Measurements from ENCODE around the gene TMEM131. TPM values are rescaled to one million over a fixed set of nuclear protein-coding genes. Genes with fewer than 3 reads are reported as not detected.
A peak's percentile ranks its signal among the peaks of the same experiment; 100 is the strongest.

Gene TMEM131
- total and polyA plus RNA-seq, 10 of the 15 experiments (the other 5 are each of a cell fraction or from before 2014, with no cell fraction given): 6.0 to 48.2 (median 23.2) TPM

- in situ Hi-C loops (cut with MboI): no loop called here
- H3K27ac ChIP-seq (ENCODE audit: control insufficient read depth, insufficient read depth): no peak overlapping the region
- DNase-seq (ENCODE audit: low read depth, low spot score) (no peak), ATAC-seq (0 out of 3 replicates have a peak, but pooled peaks have one; percentile 26), FAIRE-seq (no peak)
- WGBS (ENCODE audit: insufficient coverage, insufficient replicate concordance, low lambda C conversion rate, missing lambda C conversion rate): 65% methylated on average over 6 of the region's 6 CpGs
- no peaks in the 10 kb centered on the region for H3K9me3 ChIP-seq (replicated peaks; ENCODE audit: control insufficient read depth, insufficient read depth, low read length)
- H3K4me2 ChIP-seq (ENCODE audit: control insufficient read depth, insufficient read depth): no peak overlapping the region
- peaks cover 2 to 7% of the 10 kb centered on the region in 2 experiments; a peak in 3 of 4 replicates for H3K36me3 ChIP-seq (ENCODE audit: control insufficient read depth in 2 of 2, insufficient read depth in 2 of 2, low read length in 1 of 2)
- SMC1A ChIA-PET (ENCODE audit: uncharacterized antibody, unreplicated experiment): interaction anchor here (0.7 to 1.8 kb wide), 8 partner anchors 12 to 182 kb away, joined by 3 to 4 read pairs (median 4); no protein-coding TSS in a partner anchor
- H2AFZ ChIP-seq (ENCODE audit: control insufficient read depth, low read depth, low read length): no peak overlapping the region
- no peak overlapping the region for H3K4me3 ChIP-seq
- H3K4me1 ChIP-seq (ENCODE audit: control insufficient read depth, insufficient read depth, low read length): no peaks in the 10 kb centered on the region
- RAD21 ChIA-PET (ENCODE audit: unreplicated experiment): interaction anchor here (1.3 kb wide), 1 partner anchor 113 kb away, joined by 4 read pairs; no protein-coding TSS in a partner anchor
- CTCF ChIA-PET: interaction anchor here (0.7 to 2.4 kb wide), 3 partner anchors 28 to 423 kb away, joined by 3 to 9 read pairs (median 3); no protein-coding TSS in a partner anchor
- intact Hi-C loops (cut with micrococcal nuclease; ENCODE audit: unreplicated experiment): no loop called here
- H3K27me3 ChIP-seq (replicated peaks in 1 of 2; ENCODE audit: control insufficient read depth in 2 of 2, insufficient read depth in 2 of 2, low read length in 1 of 2): no peaks in the 10 kb centered on the region
- no peaks in the 10 kb centered on the region for H3K79me2 ChIP-seq (ENCODE audit: control insufficient read depth, insufficient read depth, low read length)
- POLR2A ChIA-PET: no interaction called here
- TF ChIP-seq RELB (IDR thresholded peaks at IDR 0.05; ENCODE audit: low read depth): no peak
- TF ChIP-seq BHLHE40 (IDR thresholded peaks at IDR 0.05; ENCODE audit: borderline replicate concordance in 1 of 2, low read depth in 2 of 2, low read length in 1 of 2): 0 out of 4 replicates have a peak, but pooled peaks of 1 of the 2 experiments have one; percentile 17
- BruUV-seq (replicated peaks): no TSS peak
- no peak overlapping the region for H3K9ac ChIP-seq (ENCODE audit: control insufficient read depth, insufficient read depth, low read length)
- H4K20me1 ChIP-seq (ENCODE audit: control insufficient read depth, insufficient read depth): no peaks in the 10 kb centered on the region
Measured at GRCh38 chr2:97845818-97846217, 149.9 kb downstream of the TMEM131 start.

GRCh38 chr2:97845133-97845532 lies 150.6 kb downstream of the TMEM131 start:
- in situ Hi-C loops (cut with MboI): no loop called here
- H3K27me3 ChIP-seq (replicated peaks in 1 of 2; ENCODE audit: control insufficient read depth in 2 of 2, insufficient read depth in 2 of 2, low read length in 1 of 2): no peaks in the 10 kb centered on the region
- RAD21 ChIA-PET (ENCODE audit: unreplicated experiment): no interaction called here
- no peaks in the 10 kb centered on the region for H4K20me1 ChIP-seq (ENCODE audit: control insufficient read depth, insufficient read depth)
- H3K4me2 ChIP-seq (ENCODE audit: control insufficient read depth, insufficient read depth): no peak overlapping the region
- peaks cover 3 to 11% of the 10 kb centered on the region in 2 experiments; a peak in 3 of 4 replicates for H3K36me3 ChIP-seq (ENCODE audit: control insufficient read depth in 2 of 2, insufficient read depth in 2 of 2, low read length in 1 of 2)
- ATAC-seq (no peak), FAIRE-seq (no peak), DNase-seq (ENCODE audit: low read depth, low spot score) (no peak)
- CTCF ChIA-PET: no interaction called here
- POLR2A ChIA-PET: interaction anchor here (1.3 kb wide), 1 partner anchor 10 kb away, joined by 3 read pairs; no protein-coding TSS in a partner anchor
- H3K9me3 ChIP-seq (replicated peaks; ENCODE audit: control insufficient read depth, insufficient read depth, low read length): no peaks in the 10 kb centered on the region
- whole genome bisulfite sequencing (ENCODE audit: insufficient coverage, insufficient replicate concordance, low lambda C conversion rate, missing lambda C conversion rate): 64% methylated on average over 4 of the region's 4 CpGs
- H2AFZ ChIP-seq (ENCODE audit: control insufficient read depth, low read depth, low read length): no peak overlapping the region
- SMC1A ChIA-PET (ENCODE audit: uncharacterized antibody, unreplicated experiment): interaction anchor here (1.1 to 2.0 kb wide), 4 partner anchors 15 to 119 kb away, joined by 3 to 5 read pairs (median 4); no protein-coding TSS in a partner anchor
- H3K79me2 ChIP-seq (ENCODE audit: control insufficient read depth, insufficient read depth, low read length): no peaks in the 10 kb centered on the region
- intact Hi-C loops (cut with micrococcal nuclease; ENCODE audit: unreplicated experiment): no loop called here
- TSS peak; percentile 29 for BruUV-seq (replicated peaks)
- no peak overlapping the region for H3K27ac ChIP-seq (ENCODE audit: control insufficient read depth, insufficient read depth)
- H3K4me1 ChIP-seq (ENCODE audit: control insufficient read depth, insufficient read depth, low read length): no peaks in the 10 kb centered on the region
- H3K9ac ChIP-seq (ENCODE audit: control insufficient read depth, insufficient read depth, low read length): no peak overlapping the region
- no peak overlapping the region for H3K4me3 ChIP-seq
- TF ChIP-seq TCF12 (IDR thresholded peaks at IDR 0.05; ENCODE audit: low read depth, low read length) (no peak), SPI1 (IDR thresholded peaks at IDR 0.05; ENCODE audit: borderline replicate concordance, insufficient read depth, low read depth, low read length) (no peak), KLF5 (IDR thresholded peaks at IDR 0.05; ENCODE audit: partially characterized antibody) (no peak), TCF3 (IDR thresholded peaks at IDR 0.05; ENCODE audit: borderline replicate concordance, insufficient read depth, low read depth, low read length) (no peak), ZNF384 (IDR thresholded peaks at IDR 0.05; ENCODE audit: borderline replicate concordance, low read depth, low read length) (no peak), MTA2 (IDR thresholded peaks at IDR 0.05; ENCODE audit: low read depth) (no peak), ELK1 (IDR thresholded peaks at IDR 0.05; ENCODE audit: low read depth, low read length) (no peak), BHLHE40 (IDR thresholded peaks at IDR 0.05; ENCODE audit: borderline replicate concordance in 1 of 2, low read depth in 2 of 2, low read length in 1 of 2) (no peak), ASH2L (IDR thresholded peaks at IDR 0.05; ENCODE audit: borderline replicate concordance, low read depth) (no peak)
- TF ChIP-seq, protein P1, sequence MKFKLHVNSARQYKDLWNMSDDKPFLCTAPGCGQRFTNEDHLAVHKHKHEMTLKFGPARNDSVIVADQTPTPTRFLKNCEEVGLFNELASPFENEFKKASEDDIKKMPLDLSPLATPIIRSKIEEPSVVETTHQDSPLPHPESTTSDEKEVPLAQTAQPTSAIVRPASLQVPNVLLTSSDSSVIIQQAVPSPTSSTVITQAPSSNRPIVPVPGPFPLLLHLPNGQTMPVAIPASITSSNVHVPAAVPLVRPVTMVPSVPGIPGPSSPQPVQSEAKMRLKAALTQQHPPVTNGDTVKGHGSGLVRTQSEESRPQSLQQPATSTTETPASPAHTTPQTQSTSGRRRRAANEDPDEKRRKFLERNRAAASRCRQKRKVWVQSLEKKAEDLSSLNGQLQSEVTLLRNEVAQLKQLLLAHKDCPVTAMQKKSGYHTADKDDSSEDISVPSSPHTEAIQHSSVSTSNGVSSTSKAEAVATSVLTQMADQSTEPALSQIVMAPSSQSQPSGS (IDR thresholded peaks at IDR 0.05; ENCODE audit: low read length): no peak

Data from GM12878 (cell line).